ENCODE data around the gene POTEC. TPM values are rescaled to one million over a fixed set of nuclear protein-coding genes. Genes with fewer than 3 reads are reported as not detected.

Gene POTEC
- not detected in 2 replicates for total RNA-seq

GRCh38 chr18:14543446-14543964 is at the start of gene POTEC:
Gene POTEC (minus strand): TSS chr18:14543600. CDS start chr18:14543146, 454 bp downstream.

Other genes with a start within 250 kb of the POTEC start
- gene ANKRD30B, start 204.6 kb upstream of the POTEC start, total RNA-seq, result not detected in 2 replicates